Stimulated activated memory B cell treated with anti-CD40 and anti-IgM and Interleukin-4, amounts not matched to agents 10 μg/mL and 1 μg/mL and 100 μg/mL, for 72 hours (primary cell): Measurements from ENCODE around the gene C6orf89.

ENCODE experiments used
- ATAC-seq: fragments of 150-1000 bp; cut with Tn5 transposase; 2 replicates; pipeline ENCODE4 v1.10.0; 2021
- H3K27ac Mint-ChIP-seq: one replicate; pipeline ENCODE4 v1.8.0; 2022; ENCODE audit warnings: mild to moderate bottlenecking, mixed read lengths
- H3K27me3 Mint-ChIP-seq: one replicate; pipeline ENCODE4 v1.8.0; 2022; ENCODE audit warnings: mixed read lengths
- H3K36me3 Mint-ChIP-seq: one replicate; pipeline ENCODE4 v1.8.0; 2022; ENCODE audit warnings: mixed read lengths
- H3K4me1 Mint-ChIP-seq: one replicate; pipeline ENCODE4 v1.8.0; 2022; ENCODE audit warnings: mixed read lengths
- H3K4me3 Mint-ChIP-seq: one replicate; pipeline ENCODE4 v1.8.0; 2022; ENCODE audit warnings: mild to moderate bottlenecking, moderate library complexity, mixed read lengths
- H3K9me3 Mint-ChIP-seq: one replicate; pipeline ENCODE4 v1.8.0; 2022; ENCODE audit warnings: mixed read lengths

The C6orf89 gene

DNA sequence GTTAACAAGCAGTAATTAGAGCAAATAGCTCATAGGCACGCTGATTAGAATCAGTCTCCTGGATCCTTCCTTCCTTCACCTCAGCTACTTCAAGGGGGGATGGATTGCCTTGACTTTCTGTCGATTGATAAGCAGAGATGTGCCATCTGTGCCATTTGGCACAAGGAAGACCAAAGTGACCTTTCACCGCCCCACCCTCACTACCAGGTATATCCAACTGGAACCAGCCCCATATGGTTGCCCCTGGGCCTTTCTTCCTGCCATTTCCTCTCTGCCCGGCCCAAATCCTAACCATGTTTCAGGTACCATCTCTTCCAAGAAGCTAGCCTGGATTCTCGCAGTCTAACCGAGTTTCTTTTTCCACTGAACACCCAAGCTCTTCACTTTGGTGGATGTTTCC, 37.8 kb upstream of the C6orf89 start:
- Mint-ChIP-seq H3K36me3 (peaks cover 32% of the 10 kb centered on the region), H3K27ac (no peak overlapping the region), H3K4me1 (peaks cover 6% of the 10 kb centered on the region), H3K4me3 (no peak overlapping the region), H3K9me3 (peaks cover 2% of the 10 kb centered on the region), H3K27me3 (no peaks in the 10 kb centered on the region)
- no peak for ATAC-seq

DNA sequence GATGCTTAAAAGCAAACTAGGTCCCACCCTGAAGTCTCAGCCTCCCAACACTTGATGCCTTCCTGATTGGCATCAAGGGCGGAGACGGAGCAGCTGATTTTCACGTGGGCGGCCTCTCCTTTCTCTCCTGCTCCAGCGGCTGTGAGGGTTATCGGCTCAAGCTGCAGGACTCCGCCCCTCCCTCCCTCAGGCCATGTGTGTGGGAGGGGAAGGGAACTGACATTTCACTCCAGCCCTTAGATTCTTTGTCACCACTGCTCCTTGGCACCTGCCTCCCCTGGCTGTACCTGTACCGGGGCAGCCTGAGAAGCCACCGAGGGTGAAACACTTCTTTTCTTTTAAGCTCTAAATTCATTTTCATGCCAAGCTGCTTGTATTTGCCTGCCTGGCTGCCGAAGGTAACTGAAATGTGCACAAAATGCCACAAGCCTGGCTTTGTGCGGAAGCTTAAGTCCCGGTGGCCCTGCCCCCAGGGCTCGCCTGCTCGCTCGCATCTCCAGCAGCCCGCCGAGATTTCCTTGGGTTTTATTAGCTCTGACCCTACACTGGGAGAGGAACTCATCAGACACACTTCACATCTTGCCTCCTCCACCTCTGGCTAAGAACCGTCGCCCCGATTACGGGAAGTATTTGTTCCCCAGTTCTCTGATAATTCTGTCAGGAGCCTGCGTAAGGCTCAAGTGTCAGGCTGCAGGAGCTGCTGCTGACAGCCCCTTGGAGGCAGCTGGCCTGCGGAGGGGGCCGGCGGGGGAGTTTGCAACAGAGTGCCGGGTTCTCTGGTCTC, 36.9 kb upstream of the C6orf89 start:
- Mint-ChIP-seq H3K36me3 (peaks cover 40% of the 10 kb centered on the region), H3K4me3 (no peak overlapping the region), H3K4me1 (peaks cover 6% of the 10 kb centered on the region), H3K27ac (no peak overlapping the region), H3K27me3 (no peaks in the 10 kb centered on the region), H3K9me3 (peaks cover 2% of the 10 kb centered on the region)
- no peak for ATAC-seq

DNA sequence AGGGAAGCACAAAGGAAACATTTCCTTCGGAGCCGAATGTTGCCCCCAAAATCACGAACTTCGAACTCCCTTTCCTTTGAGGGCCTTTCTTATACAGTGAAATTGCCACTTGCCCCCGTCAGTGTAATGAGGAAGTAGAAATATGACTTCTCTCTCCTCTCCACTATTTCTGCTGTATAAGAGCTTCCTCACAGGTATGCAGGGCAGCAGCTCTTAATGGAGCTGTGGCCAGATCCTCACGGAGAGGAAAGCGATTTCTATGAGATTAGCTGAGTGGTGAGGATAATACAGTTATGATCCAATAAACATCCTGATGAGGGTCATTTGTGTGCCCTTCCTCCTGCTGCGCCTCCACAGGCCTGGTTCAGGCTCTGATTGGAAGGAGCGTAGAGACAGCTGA, 35.7 kb upstream of the C6orf89 start:
- H3K4me3 Mint-ChIP-seq: no peak overlapping the region
- peaks cover 2% of the 10 kb centered on the region for H3K9me3 Mint-ChIP-seq
- no peak for ATAC-seq
- peaks cover 6% of the 10 kb centered on the region for H3K4me1 Mint-ChIP-seq
- peaks cover 52% of the 10 kb centered on the region for H3K36me3 Mint-ChIP-seq
- no peaks in the 10 kb centered on the region for H3K27me3 Mint-ChIP-seq
- no peak overlapping the region for H3K27ac Mint-ChIP-seq

DNA sequence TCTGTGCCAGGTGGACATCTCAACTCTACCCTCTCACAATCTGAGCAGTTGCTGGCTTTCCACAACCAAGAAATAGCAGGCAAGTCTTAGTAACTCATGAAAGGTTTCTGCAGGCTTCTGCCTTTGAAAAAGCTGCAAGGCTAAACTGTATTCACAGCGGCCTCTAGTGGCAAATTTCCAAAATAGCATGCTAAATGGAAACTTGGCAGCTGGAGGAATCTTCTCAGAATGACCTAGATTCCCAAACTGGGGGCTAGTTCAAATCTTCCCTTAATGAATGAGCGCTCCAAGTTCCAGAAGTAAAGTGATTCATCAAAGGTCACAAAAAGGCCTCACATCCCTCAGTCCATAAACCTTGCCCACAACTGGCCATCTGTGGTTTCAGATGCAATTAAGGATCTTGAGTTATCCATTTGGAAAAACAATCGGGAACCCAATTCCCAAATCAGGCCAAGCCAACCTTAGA, 34.6 kb upstream of the C6orf89 start:
- H3K27me3 Mint-ChIP-seq: no peaks in the 10 kb centered on the region
- H3K4me1 Mint-ChIP-seq: peaks cover 6% of the 10 kb centered on the region
- H3K36me3 Mint-ChIP-seq: peaks cover 64% of the 10 kb centered on the region
- no peak overlapping the region for H3K27ac Mint-ChIP-seq
- peaks cover 2% of the 10 kb centered on the region for H3K9me3 Mint-ChIP-seq
- ATAC-seq: no peak
- no peak overlapping the region for H3K4me3 Mint-ChIP-seq

DNA sequence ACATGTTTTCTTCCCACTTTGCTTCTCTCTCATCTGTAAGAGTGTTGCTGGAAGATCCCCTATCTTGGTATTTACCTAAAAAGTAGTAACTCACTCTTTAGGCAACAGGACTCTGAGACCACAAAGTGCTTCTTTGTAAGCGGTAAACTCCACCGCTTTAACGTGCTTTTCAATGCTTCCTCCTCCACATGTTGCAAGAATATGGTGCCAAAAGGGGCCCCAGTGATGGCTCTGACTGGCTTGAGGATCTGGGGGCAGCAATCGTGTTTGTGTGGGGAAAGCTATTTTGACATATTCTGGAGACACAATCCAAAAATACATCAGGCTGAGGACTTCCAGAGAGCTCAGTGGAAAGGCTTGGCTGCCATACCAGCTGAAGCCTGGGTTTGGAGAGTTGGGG, 34.1 kb upstream of the C6orf89 start:
- peaks cover 2% of the 10 kb centered on the region for H3K9me3 Mint-ChIP-seq
- H3K27ac Mint-ChIP-seq: no peak overlapping the region
- no peak overlapping the region for H3K4me3 Mint-ChIP-seq
- peaks cover 6% of the 10 kb centered on the region for H3K4me1 Mint-ChIP-seq
- peaks cover 68% of the 10 kb centered on the region for H3K36me3 Mint-ChIP-seq
- H3K27me3 Mint-ChIP-seq: no peaks in the 10 kb centered on the region
- no peak for ATAC-seq

DNA sequence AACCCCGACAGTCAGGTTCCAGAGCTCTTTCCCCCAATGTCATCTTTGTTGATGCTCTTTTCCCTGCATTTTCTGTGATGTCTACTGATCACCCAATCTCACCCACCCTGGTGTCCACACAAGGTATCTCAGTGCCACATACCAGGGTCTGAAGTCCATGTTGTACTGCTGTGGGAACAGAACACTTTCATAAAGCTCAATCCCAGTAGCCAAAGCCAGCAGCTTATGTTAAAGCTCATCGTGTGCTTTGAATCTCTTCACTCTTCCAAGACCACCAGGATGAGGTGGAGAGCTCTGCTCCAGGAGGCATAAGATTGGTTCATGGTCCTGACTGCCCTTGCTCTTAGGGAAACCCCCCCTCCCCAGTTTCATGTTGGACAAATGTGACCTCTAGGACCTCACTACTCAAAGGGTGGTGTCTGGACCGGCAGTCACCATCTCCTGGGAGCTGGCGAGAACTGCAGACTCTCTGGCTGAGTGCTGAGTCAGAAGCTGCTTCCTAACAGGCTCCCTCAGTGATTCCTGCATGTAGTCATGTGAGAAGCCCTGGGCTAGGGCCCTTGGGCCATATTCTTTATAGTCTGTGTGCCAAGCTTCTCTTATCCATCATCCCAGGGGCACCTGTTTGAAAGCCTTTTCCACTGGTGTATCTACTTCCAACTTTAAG, 33.1 kb upstream of the C6orf89 start:
- H3K9me3 Mint-ChIP-seq: peaks cover 2% of the 10 kb centered on the region

DNA sequence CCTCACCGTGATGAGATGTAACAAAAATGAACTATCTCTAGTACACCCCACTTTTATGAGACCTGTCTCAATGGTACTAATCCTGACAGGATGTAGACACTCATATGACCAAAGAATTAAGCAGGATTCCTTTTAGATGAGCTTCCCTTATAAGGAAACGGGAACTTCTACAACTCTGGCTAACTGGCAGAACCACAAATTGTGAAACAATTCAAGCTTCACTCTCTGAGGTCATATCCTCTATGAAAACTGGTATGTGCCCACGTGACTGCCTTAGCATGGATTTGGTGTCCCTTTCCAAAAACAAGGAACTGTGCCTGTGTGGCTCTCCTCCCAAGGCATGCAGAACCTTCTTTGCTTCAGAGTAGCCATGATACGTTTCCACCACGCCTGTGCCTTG, 32.4 kb upstream of the C6orf89 start:
- no peak overlapping the region for H3K27ac Mint-ChIP-seq

More for the DNA sequence above, 33.1 kb upstream of the C6orf89 start:
- Mint-ChIP-seq H3K27me3 (no peaks in the 10 kb centered on the region), H3K27ac (no peak overlapping the region), H3K4me1 (peaks cover 6% of the 10 kb centered on the region), H3K4me3 (no peak overlapping the region), H3K36me3 (peaks cover 73% of the 10 kb centered on the region)
- no peak for ATAC-seq

DNA sequence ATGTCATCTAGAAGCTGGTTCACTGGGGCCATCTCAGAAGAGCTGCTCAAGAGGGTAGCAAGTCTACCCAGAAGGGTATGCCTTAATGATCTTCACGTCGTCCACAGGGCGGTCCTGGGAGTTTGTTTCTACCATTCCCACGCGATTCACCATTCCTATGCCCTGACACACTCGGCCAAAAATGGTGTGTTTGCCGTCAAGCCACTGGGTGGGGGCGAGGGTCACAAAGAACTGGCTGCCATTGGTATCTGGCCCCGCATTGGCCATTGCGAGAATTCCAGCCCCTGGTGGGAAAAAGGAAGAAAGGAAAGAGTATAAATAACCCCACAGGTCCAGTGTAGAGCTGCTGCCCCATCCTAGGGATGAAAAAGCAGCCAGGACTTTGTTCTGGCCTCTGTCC, 30.0 kb upstream of the C6orf89 start:
- no peak for ATAC-seq
- no peaks in the 10 kb centered on the region for H3K9me3 Mint-ChIP-seq
- H3K36me3 Mint-ChIP-seq: peaks cover 81% of the 10 kb centered on the region

More for the DNA sequence above, 32.4 kb upstream of the C6orf89 start:
- no peak for ATAC-seq
- peaks cover 73% of the 10 kb centered on the region for H3K36me3 Mint-ChIP-seq
- H3K4me1 Mint-ChIP-seq: peaks cover 6% of the 10 kb centered on the region
- no peak overlapping the region for H3K4me3 Mint-ChIP-seq
- H3K27me3 Mint-ChIP-seq: no peaks in the 10 kb centered on the region
- peaks cover 2% of the 10 kb centered on the region for H3K9me3 Mint-ChIP-seq

DNA sequence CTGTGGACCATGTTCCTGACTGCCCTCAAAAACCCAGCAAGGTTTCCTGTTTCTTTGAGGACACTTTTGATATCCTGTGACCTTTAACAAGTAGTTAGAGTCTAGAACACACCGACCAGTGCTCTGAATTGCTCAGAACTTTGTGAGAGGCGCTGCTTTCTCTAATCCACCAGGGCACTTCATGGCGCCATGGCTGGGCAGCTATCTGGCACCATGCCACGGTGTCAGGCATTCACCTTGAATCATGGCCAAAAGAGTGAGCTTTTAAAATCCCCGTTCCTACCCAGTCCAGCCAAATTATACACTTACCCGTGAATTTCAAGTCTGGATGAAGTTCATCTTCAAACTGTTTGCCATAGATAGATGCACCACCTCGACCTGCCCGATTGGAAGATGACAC, 29.5 kb upstream of the C6orf89 start:
- ATAC-seq: no peak
- Mint-ChIP-seq H3K9me3 (no peaks in the 10 kb centered on the region), H3K36me3 (peaks cover 81% of the 10 kb centered on the region), H3K27me3 (no peaks in the 10 kb centered on the region), H3K4me1 (no peaks in the 10 kb centered on the region), H3K27ac (no peak overlapping the region), H3K4me3 (no peak overlapping the region)

More for the DNA sequence above, 30.0 kb upstream of the C6orf89 start:
- Mint-ChIP-seq H3K27me3 (no peaks in the 10 kb centered on the region), H3K4me3 (no peak overlapping the region), H3K27ac (no peak overlapping the region), H3K4me1 (no peaks in the 10 kb centered on the region)

DNA sequence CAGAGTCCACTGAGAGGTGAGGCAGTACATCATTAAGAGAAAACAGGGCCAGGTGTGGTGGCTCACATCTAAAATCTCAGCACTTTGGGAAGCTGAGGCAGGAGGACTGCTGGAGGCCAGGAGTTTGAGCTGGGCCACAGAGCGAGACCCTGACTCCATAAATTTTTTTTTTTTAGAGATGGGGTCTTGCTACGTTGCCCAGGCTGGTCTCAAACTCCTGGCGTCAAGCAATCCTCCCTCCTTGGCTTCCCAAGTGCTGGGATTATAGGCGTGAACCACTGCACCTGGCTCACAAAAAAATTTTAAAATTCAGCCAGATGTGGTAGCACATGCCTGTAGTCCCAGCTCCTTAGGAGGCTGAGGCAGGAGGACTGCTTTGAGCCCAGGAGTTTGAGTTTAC, 28.4 kb upstream of the C6orf89 start:
- Mint-ChIP-seq H3K4me3 (no peak overlapping the region), H3K27me3 (no peaks in the 10 kb centered on the region), H3K4me1 (no peaks in the 10 kb centered on the region), H3K27ac (no peak overlapping the region), H3K9me3 (no peaks in the 10 kb centered on the region), H3K36me3 (peaks cover 78% of the 10 kb centered on the region)
- ATAC-seq: no peak

DNA sequence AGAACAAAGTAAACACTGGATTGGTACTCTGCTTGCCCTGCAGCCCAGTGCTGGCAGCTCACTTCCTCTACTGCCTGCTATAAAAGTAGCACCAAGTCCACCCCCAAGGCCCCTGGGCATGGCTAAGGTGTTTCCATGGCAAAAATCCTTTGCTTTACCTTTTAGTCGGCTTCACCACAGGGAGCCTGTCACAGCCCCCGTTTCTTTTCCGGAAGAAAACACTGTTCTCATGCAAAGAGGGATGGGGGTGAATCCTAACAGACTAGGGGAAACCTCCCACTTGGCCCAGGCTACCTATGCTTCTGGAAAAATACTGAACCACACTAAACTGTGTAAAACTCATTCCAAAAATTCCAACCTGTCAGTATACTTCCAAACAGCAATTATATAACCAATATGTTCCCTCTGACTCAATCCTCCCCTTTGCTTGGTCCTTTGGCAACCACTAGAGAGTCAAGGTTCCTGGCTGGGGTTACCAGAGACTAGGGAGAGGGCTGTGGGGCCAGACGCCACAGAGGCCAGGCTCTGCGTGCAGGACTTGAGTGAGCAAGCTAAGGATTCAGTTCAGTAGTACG, 27.3 kb upstream of the C6orf89 start:
- Mint-ChIP-seq H3K9me3 (no peaks in the 10 kb centered on the region), H3K36me3 (peaks cover 76% of the 10 kb centered on the region), H3K4me1 (no peaks in the 10 kb centered on the region), H3K27ac (no peak overlapping the region), H3K4me3 (no peak overlapping the region), H3K27me3 (no peaks in the 10 kb centered on the region)
- ATAC-seq: no peak

DNA sequence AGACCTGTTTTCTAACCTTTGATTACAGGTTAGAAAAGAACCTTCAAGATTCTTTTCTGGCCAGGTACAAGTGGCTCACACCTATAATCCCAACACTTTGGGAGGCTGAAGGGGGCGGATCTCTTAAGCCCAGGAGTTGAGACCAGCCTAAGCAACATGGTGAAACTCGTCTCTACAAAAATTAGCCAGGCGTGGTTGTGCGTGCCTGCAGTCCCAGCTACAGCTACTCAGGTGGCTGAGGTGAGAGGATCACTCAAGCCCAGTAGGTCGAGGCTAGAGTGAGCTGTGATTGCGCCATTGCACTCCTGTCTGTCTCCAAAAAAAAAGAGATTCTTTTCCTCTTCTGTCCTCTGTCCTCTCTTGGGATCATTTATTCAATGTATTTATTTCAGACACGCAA, 25.6 kb upstream of the C6orf89 start:
- H3K27me3 Mint-ChIP-seq: no peaks in the 10 kb centered on the region
- no peak for ATAC-seq
- H3K36me3 Mint-ChIP-seq: peaks cover 72% of the 10 kb centered on the region

DNA sequence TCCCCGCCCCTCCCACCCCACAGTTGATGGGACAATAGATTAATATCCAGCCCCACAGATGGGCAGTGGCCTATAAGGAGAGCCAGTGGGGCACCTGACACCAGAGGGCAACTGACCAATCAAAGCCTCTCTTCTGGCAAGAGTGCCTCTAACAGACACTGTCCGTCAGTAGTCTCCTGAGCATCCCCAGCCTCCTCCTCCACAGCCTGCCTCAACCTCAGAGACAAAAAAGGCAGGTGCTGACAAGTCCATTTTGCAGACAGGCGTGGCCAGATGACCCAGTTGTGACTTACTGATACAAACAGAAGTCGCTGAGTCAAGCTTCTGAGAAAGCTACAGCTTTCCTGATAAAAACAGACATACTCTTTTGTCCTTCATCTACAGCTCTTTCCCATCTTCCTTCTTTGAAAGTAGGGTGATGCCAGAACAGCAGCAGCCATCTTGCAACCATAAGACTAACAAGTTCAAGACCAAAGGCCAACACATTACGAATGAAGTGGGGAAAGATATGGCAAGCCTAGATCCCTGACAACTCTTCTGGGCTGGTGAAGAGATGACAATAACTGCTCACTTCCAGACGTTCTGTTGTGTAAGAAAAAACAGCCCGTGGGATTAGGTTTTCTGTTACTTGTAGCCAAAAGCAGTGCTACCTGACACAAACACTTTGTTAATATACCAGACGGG, 23.4 kb upstream of the C6orf89 start:
- Mint-ChIP-seq H3K4me3 (no peak overlapping the region), H3K27me3 (no peaks in the 10 kb centered on the region), H3K36me3 (peaks cover 68% of the 10 kb centered on the region), H3K27ac (no peak overlapping the region), H3K9me3 (no peaks in the 10 kb centered on the region), H3K4me1 (peaks cover 10% of the 10 kb centered on the region)
- no peak for ATAC-seq

More for the DNA sequence above, 25.6 kb upstream of the C6orf89 start:
- H3K9me3 Mint-ChIP-seq: no peaks in the 10 kb centered on the region
- H3K4me3 Mint-ChIP-seq: no peak overlapping the region
- peaks cover 7% of the 10 kb centered on the region for H3K4me1 Mint-ChIP-seq
- no peak overlapping the region for H3K27ac Mint-ChIP-seq

DNA sequence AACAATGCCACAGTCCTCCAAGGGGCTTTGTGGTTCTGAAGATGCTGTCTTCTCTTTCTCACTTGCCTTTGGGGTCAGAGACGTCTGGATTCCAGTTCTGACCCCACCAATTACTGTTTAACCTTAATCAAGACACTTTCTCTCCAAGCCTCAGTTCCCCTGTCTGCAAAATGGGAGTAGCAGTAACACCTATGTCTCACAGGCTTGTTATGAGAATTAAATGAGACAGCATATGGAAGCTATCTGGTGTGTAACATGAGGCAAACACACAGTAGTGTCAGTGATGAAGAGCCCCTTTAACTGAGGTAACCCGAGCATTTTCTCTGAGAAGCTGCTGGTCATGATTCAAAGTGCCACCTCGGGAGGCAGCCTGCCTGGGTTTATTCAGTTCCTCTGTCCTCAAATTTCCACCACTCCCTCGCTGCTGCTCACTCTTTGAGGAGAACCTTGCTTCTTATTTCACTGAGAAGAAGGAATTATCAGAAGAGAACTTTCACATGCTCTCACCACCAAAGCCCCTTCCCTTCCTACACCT, 22.8 kb upstream of the C6orf89 start:
- Mint-ChIP-seq H3K4me1 (peaks cover 16% of the 10 kb centered on the region), H3K27ac (no peak overlapping the region), H3K9me3 (no peaks in the 10 kb centered on the region), H3K27me3 (no peaks in the 10 kb centered on the region), H3K4me3 (no peak overlapping the region), H3K36me3 (peaks cover 74% of the 10 kb centered on the region)
- ATAC-seq: no peak
